Cardiac fibroblast (primary cell): ENCODE data around the gene ABRAXAS1.
"Not testable (repeated sequence)": the region's sequence is repeated elsewhere in the genome, so short reads cannot be mapped to it uniquely, and the experiment has no call there.

Experiments used
- DNase-seq, 2 donors: peaks; one replicate each; pipeline versions ENCODE4 v3.0.0 to v3.0.0-alpha.2; 2010; ENCODE audit warnings: low read depth in 2 of 2
- H3K4me3 ChIP-seq, 2 donors: replicated peaks in 1 of 2; 1 replicate in 1 of 2; 2 replicates in 1 of 2; pipeline ENCODE4 v1.5.1; 2011; ENCODE audit warnings: low read depth in 2 of 2, low read length in 2 of 2, mild to moderate bottlenecking in 2 of 2, moderate library complexity in 1 of 2
- CTCF ChIP-seq: IDR thresholded peaks from one replicate; pipeline ENCODE4 v1.5.1; 2011; ENCODE audit warnings: low read depth, mild to moderate bottlenecking, low read length, inconsistent platforms

The ABRAXAS1 gene

GRCh38 chr4:83504996-83505395 is 20.1 kb upstream of the ABRAXAS1 start:
- DNase-seq: no peak

GRCh38 chr4:83504503-83504902 is 19.6 kb upstream of the ABRAXAS1 start:
- DNase-seq: no peak
- H3K4me3 ChIP-seq: no peak overlapping the region
- no peak for TF ChIP-seq CTCF

More at GRCh38 chr4:83504996-83505395, 20.1 kb upstream of the ABRAXAS1 start:
- H3K4me3 ChIP-seq: no peak overlapping the region
- TF ChIP-seq CTCF: no peak

GRCh38 chr4:83503974-83504373 is 19.1 kb upstream of the ABRAXAS1 start:
- TF ChIP-seq CTCF: no peak
- H3K4me3 ChIP-seq: no peak overlapping the region
- DNase-seq: no peak

- not testable (repeated sequence) for H3K4me3 ChIP-seq, DNase-seq
These were observed 16.8 kb upstream of the ABRAXAS1 start for GRCh38 chr4:83501671-83502070.

- TF ChIP-seq CTCF: no peak
- H3K4me3 ChIP-seq: no peak overlapping the region
- no peak for DNase-seq
These were observed 13.3 kb upstream of the ABRAXAS1 start for GRCh38 chr4:83498187-83498586.

GRCh38 chr4:83496085-83496917 is 11.4 kb upstream of the ABRAXAS1 start:
- H3K4me3 ChIP-seq: not testable (repeated sequence)
- DNase-seq: peak in 1 of 2 donors; percentile 16

- peak; percentile 42 to 52 for DNase-seq
- peak; percentile 86 for TF ChIP-seq CTCF
- no peak overlapping the region for H3K4me3 ChIP-seq
These were observed 6.1 kb upstream of the ABRAXAS1 start for GRCh38 chr4:83490876-83491450.
